Measurements from ENCODE around the gene LHX8.

Gene LHX8

GRCh38 chr1:75127916-75128717 is 6.1 kb upstream of the LHX8 start:
- no peak overlapping the region for H3K27ac Mint-ChIP-seq
- no peak overlapping the region for H3K4me3 Mint-ChIP-seq
- H3K36me3 Mint-ChIP-seq (ENCODE audit: insufficient read depth): no peaks in the 10 kb centered on the region
- ATAC-seq (replicated peaks): no peak
- DNase-seq: no peak
- H3K27me3 Mint-ChIP-seq: peaks cover 57 to 82% of the 10 kb centered on the region in 2 donors
- H3K4me1 Mint-ChIP-seq (ENCODE audit: low read depth in 2 of 2): no peaks in the 10 kb centered on the region
- peaks cover 4 to 17% of the 10 kb centered on the region in 2 donors for H3K9me3 Mint-ChIP-seq

DNA sequence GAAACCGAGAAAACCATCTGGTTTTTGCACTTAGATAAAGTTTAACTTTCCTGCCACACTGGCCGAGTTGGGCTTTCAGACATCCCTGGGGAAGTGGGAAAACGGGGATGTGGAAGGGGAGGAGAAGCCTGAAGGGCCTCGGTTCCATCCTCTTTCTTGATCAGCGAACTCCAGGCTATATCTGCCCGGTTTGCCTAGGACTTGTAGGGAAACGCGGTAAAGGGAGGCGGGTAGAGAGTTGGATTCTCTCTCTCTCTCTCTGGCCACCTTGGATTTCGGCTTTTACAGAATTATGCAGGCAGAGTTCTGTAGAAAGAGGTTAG is 4.6 kb upstream of the LHX8 start:
- peaks cover 72 to 95% of the 10 kb centered on the region in 2 donors for H3K27me3 Mint-ChIP-seq
- no peak for ATAC-seq (replicated peaks)
- H3K4me3 Mint-ChIP-seq: no peak overlapping the region
- H3K36me3 Mint-ChIP-seq (ENCODE audit: insufficient read depth): no peaks in the 10 kb centered on the region
- H3K4me1 Mint-ChIP-seq (ENCODE audit: low read depth in 2 of 2): no peaks in the 10 kb centered on the region
- no peak for DNase-seq
- H3K9me3 Mint-ChIP-seq: peaks cover 4 to 17% of the 10 kb centered on the region in 2 donors
- no peak overlapping the region for H3K27ac Mint-ChIP-seq

GRCh38 chr1:75129983-75130789 is 4.0 kb upstream of the LHX8 start:
- Mint-ChIP-seq H3K9me3 (peaks cover 2 to 17% of the 10 kb centered on the region in 2 donors), H3K27ac (no peak overlapping the region), H3K36me3 (ENCODE audit: insufficient read depth) (no peaks in the 10 kb centered on the region), H3K27me3 (peaks cover 78 to 95% of the 10 kb centered on the region in 2 donors), H3K4me1 (ENCODE audit: low read depth in 2 of 2) (no peaks in the 10 kb centered on the region), H3K4me3 (no peak overlapping the region)
- ATAC-seq (replicated peaks): no peak
- no peak for DNase-seq

DNA sequence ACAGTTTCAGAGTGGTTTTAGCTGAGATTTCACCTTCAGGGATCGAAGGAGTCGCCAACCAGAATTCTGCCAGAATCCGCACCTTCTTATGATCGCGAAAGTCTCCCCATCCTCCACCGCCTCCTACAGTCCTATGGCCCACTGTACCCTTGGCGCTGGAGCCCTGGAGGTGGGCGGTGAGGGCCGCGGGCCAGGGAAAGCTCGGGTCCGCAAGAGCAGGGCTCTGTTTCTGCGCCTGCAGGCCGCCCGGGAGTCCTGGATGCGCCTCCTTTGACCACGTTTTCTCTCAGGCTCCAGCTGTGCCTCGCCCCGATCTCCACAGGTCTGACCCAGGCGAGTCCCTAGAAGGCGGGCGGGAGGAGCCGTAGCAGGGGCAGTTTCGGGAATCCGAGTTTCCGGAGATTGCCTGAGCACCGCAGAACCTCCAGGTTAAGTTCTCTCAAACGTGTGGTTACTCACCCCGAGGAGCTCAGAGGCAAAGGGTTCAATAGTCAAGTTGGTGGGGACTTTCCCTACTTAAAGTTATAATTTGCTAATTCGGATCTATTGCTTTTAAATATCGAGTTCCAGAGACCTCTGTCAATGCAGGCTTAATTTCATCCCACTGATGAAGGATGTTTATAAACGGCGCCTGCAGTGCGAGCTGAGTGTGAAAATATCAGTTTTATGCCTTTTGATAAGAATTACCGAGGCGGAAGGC is 3.2 kb upstream of the LHX8 start:
- H3K27me3 Mint-ChIP-seq: peaks cover 75 to 95% of the 10 kb centered on the region in 2 donors
- H3K4me3 Mint-ChIP-seq: no peak overlapping the region
- H3K4me1 Mint-ChIP-seq (ENCODE audit: low read depth in 2 of 2): no peaks in the 10 kb centered on the region
- no peaks in the 10 kb centered on the region for H3K36me3 Mint-ChIP-seq (ENCODE audit: insufficient read depth)
- ATAC-seq (replicated peaks) (no peak), DNase-seq (no peak)
- no peak overlapping the region for H3K27ac Mint-ChIP-seq
- H3K9me3 Mint-ChIP-seq: peaks cover 2 to 17% of the 10 kb centered on the region in 2 donors

DNA sequence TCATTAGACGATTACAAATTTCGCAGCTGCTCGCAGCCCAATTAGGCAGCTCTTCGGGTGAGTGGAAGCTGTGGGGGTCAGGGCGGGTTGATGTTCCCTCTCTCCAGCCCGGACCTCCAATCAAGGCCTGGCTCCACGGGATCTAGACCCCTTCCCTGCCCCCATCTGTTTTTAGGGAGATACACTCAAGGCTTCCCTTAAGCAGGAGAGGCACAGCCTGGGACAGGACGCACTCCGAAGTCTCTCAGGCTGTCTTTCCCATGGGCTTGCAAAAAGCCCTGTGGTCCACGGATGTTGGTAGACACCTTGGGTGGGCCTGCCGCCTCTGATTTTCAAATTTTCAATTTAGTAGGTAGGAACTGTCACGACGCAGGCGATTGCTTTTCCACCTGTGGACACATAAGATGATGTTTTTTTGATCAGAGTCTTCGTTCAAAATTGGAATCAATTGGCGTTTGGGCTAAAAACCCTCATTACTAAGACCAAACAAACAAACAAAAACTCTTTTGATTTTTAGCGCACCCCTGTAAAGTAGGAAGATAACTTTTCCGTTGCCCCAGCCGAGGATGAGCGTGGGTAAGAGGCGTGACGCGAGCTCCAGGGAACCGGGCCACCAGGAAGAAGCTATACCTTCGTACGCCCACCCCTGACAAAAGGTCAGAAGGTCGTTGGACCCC is 2.5 kb upstream of the LHX8 start:
- DNase-seq (no peak), ATAC-seq (replicated peaks) (no peak)
- Mint-ChIP-seq H3K9me3 (peaks cover 2 to 17% of the 10 kb centered on the region in 2 donors), H3K27ac (no peak overlapping the region), H3K4me3 (no peak overlapping the region), H3K36me3 (ENCODE audit: insufficient read depth) (no peaks in the 10 kb centered on the region), H3K4me1 (ENCODE audit: low read depth in 2 of 2) (no peaks in the 10 kb centered on the region), H3K27me3 (peaks cover 74 to 100% of the 10 kb centered on the region in 2 donors)

GRCh38 chr1:75132242-75132811 is 1.9 kb upstream of the LHX8 start:
- Mint-ChIP-seq H3K4me3 (no peak overlapping the region), H3K27ac (no peak overlapping the region), H3K4me1 (ENCODE audit: low read depth in 2 of 2) (no peaks in the 10 kb centered on the region), H3K27me3 (peaks cover 71 to 100% of the 10 kb centered on the region in 2 donors), H3K9me3 (peaks cover 0 to 17% of the 10 kb centered on the region in 2 donors), H3K36me3 (ENCODE audit: insufficient read depth) (no peaks in the 10 kb centered on the region)
- DNase-seq (no peak), ATAC-seq (replicated peaks) (no peak)

DNA sequence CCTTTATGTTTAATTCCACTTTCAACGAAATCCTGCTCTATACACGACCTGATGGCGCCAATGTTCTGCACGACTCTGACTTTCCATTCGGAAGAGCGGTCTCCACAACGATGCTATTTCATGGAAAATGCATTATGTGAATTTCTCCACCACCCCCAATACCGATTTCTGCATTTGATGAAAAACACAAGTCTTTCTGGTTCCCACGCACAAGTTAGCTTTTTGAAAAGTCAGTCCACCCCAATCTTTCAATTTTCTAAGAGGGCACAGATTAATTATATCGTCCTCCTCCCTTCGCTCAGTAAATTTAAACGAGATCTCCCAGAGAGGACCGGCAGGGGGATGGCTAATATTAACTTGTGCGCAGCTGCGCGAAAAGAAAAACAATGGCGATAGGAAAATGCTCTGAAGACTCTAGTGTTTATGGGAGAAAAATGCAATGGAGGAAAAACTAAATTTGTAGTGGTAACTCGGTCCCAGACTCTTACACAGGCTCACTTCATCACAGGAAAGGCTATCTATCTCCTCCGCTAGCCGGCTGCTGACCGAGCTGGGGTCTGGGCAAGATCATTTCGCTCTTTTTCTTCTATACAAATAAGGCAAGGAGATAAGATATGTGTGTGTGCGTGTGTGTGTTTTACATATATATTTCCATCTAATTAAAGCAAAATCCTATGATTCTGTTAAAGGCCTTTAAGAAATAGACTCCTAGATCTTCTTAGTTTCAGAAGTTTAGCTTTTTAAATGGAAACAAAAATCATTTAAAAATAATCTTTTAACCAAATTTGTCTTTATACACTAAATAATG is 1.2 kb upstream of the LHX8 start:
- Mint-ChIP-seq H3K27ac (no peak overlapping the region), H3K4me3 (no peak overlapping the region), H3K9me3 (peaks cover 0 to 17% of the 10 kb centered on the region in 2 donors), H3K27me3 (peaks cover 71 to 99% of the 10 kb centered on the region in 2 donors), H3K4me1 (ENCODE audit: low read depth in 2 of 2) (no peaks in the 10 kb centered on the region), H3K36me3 (ENCODE audit: insufficient read depth) (no peaks in the 10 kb centered on the region)
- DNase-seq (no peak), ATAC-seq (replicated peaks) (no peak)

GRCh38 chr1:75134647-75135572 is 722 bp downstream of the LHX8 start:
- Mint-ChIP-seq H3K4me1 (ENCODE audit: low read depth in 2 of 2) (no peaks in the 10 kb centered on the region), H3K27me3 (peaks cover 58 to 80% of the 10 kb centered on the region in 2 donors), H3K4me3 (peak overlapping the region in 1 of 2 donors; percentile 38), H3K27ac (no peak overlapping the region), H3K36me3 (ENCODE audit: insufficient read depth) (no peaks in the 10 kb centered on the region), H3K9me3 (peaks cover 0 to 12% of the 10 kb centered on the region in 2 donors)
- no peak for ATAC-seq (replicated peaks)
- DNase-seq: no peak

DNA sequence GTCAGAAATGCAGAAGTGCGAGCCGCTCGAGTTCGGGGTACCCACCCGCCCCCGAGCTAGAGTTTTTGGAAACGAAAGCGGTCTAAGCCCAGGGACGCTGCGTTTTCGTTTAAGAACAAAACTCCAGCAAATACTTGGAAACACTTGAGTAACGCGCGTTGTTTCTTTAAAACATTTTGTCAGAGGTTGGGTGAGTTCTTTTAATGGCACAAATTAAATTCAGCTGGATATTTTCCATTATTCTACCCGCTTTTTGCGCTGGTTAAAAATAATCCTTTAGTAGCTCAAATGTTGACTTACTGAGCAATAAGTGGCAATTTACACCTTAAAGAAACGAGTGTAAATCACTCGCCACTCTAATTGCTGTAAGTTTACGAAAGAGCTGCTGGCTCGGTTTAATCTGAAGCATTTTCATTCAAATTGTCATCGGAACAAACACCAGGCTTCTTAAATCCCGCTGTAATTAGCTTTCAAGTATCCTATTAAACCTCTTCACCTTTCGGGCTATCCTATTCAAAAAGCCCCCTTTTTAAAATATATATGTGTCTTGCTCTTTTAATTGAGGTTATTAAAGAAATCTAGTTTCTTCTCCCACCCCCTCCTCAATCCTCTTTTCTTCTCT is 1.5 kb downstream of the LHX8 start:
- DNase-seq (no peak), ATAC-seq (replicated peaks) (no peak)
- Mint-ChIP-seq H3K4me3 (peak overlapping the region in 1 of 2 donors; percentile 38), H3K27ac (no peak overlapping the region), H3K4me1 (ENCODE audit: low read depth in 2 of 2) (no peaks in the 10 kb centered on the region), H3K36me3 (ENCODE audit: insufficient read depth) (no peaks in the 10 kb centered on the region), H3K9me3 (peaks cover 0 to 12% of the 10 kb centered on the region in 2 donors), H3K27me3 (peaks cover 58 to 73% of the 10 kb centered on the region in 2 donors)

GRCh38 chr1:75136195-75136815 is 2.1 kb downstream of the LHX8 start:
- no peaks in the 10 kb centered on the region for H3K36me3 Mint-ChIP-seq (ENCODE audit: insufficient read depth)
- peaks cover 52 to 66% of the 10 kb centered on the region in 2 donors for H3K27me3 Mint-ChIP-seq
- DNase-seq (no peak), ATAC-seq (replicated peaks) (no peak)
- H3K27ac Mint-ChIP-seq: no peak overlapping the region
- peaks cover 0 to 12% of the 10 kb centered on the region in 2 donors for H3K9me3 Mint-ChIP-seq
- H3K4me1 Mint-ChIP-seq (ENCODE audit: low read depth in 2 of 2): no peaks in the 10 kb centered on the region
- H3K4me3 Mint-ChIP-seq: no peak overlapping the region

All from effector memory CD8-positive, alpha-beta T cell (primary cell).